SU-DHL-6 (cell line): Measurements from ENCODE around the gene C20orf144.
A peak's percentile ranks its signal among the peaks of the same experiment; 100 is the strongest.

Experiments
- H2AFZ ChIP-seq: fragments of 200-600 bp; sonication (generic); 2 replicates; pipeline ENCODE4 v1.6.1; 2014; ENCODE audit warnings: low read depth, mild to moderate bottlenecking, moderate library complexity, mixed read lengths, antibody characterized with exemption, low read length; ENCODE audit not compliant: severe bottlenecking
- H3F3A ChIP-seq: fragments of 200-600 bp; shearing (Covaris generic); 2 replicates; pipeline ENCODE4 v1.6.0; 2016; ENCODE audit warnings: antibody characterized with exemption, mild to moderate bottlenecking; ENCODE audit not compliant: insufficient read depth
- H3K27ac ChIP-seq: fragments of 200-600 bp; sonication (generic); 2 replicates; pipeline ENCODE4 v1.5.1; 2016; ENCODE audit warnings: low read depth, mild to moderate bottlenecking, low read length, moderate library complexity, mixed read lengths
- H3K27me3 ChIP-seq: fragments of 200-600 bp; sonication (generic), shearing (Covaris generic); 2 replicates; pipeline ENCODE4 v1.6.0; 2014; ENCODE audit warnings: mild to moderate bottlenecking, low read length
- H3K36me3 ChIP-seq: fragments of 200-600 bp; sonication (generic); 2 replicates; pipeline ENCODE4 v1.6.1; 2014; ENCODE audit warnings: mild to moderate bottlenecking, low read length, mixed read lengths
- H3K4me2 ChIP-seq: fragments of 300-600, 200-600 bp; shearing (Covaris generic), sonication (generic); 2 replicates; pipeline ENCODE4 v1.6.0; 2014; ENCODE audit warnings: low read length, low read depth, mild to moderate bottlenecking; ENCODE audit not compliant: poor library complexity, severe bottlenecking
- H3K4me3 ChIP-seq: fragments of 200-600 bp; sonication (generic); 2 replicates; pipeline ENCODE4 v1.5.1; 2014; ENCODE audit warnings: antibody characterized with exemption, low read length, mild to moderate bottlenecking, mixed read lengths; ENCODE audit not compliant: insufficient read depth, poor library complexity, severe bottlenecking
- H3K79me2 ChIP-seq: fragments of 200-600 bp; sonication (generic); 2 replicates; pipeline ENCODE4 v1.6.1; 2014; ENCODE audit warnings: mild to moderate bottlenecking, low read length, moderate library complexity; ENCODE audit not compliant: insufficient read depth
- H3K9ac ChIP-seq: fragments of 200-600 bp; sonication (generic); 2 replicates; pipeline ENCODE4 v1.7.0; 2014; ENCODE audit warnings: mild to moderate bottlenecking, low read length
- H3K9me2 ChIP-seq: fragments of 200-600 bp; sonication (generic); replicated peaks from 2 replicates; pipeline ENCODE4 v1.6.1; 2014; ENCODE audit warnings: low read length; ENCODE audit not compliant: insufficient read depth
- H3K9me3 ChIP-seq: fragments of 200-600 bp; sonication (generic); 2 replicates; pipeline ENCODE4 v1.6.1; 2014; ENCODE audit warnings: low read length, mixed read lengths; ENCODE audit not compliant: insufficient read depth
- H4K20me1 ChIP-seq: fragments of 200-600 bp; sonication (generic); 2 replicates; pipeline ENCODE4 v1.6.1; 2014; ENCODE audit warnings: low read depth, mild to moderate bottlenecking, antibody characterized with exemption, low read length, moderate library complexity, mixed read lengths
- CTCF ChIP-seq: fragments of 200-600 bp; sonication (generic); IDR thresholded peaks from one replicate; pipeline ENCODE4 v1.5.1; 2017; ENCODE audit warnings: antibody characterized with exemption, mild to moderate bottlenecking, low read length, moderate library complexity; ENCODE audit not compliant: insufficient read depth, poor library complexity, severe bottlenecking
- EZH2phosphoT487 ChIP-seq: fragments of 200-600 bp; sonication (generic), shearing (Covaris generic); conservative IDR thresholded peaks from 2 replicates; pipeline ENCODE4 v1.6.1; 2018; ENCODE audit warnings: mild to moderate bottlenecking, antibody characterized with exemption, low read length, moderate library complexity, mixed read lengths

The C20orf144 gene

GRCh38 chr20:33664762-33665144 is 2.6 kb downstream of the C20orf144 start:
- H3K36me3 ChIP-seq, result 0 out of 2 replicates have a peak, but pooled peaks cover 3% of the 10 kb centered on the region
- H2AFZ ChIP-seq, result no peak overlapping the region
- H4K20me1 ChIP-seq, result no peaks in the 10 kb centered on the region
- no peaks in the 10 kb centered on the region for H3K27me3 ChIP-seq
- H3K9ac ChIP-seq, result peak overlapping the region; percentile 86
- H3K9me3 ChIP-seq, result no peaks in the 10 kb centered on the region
- TF ChIP-seq EZH2phosphoT487 (no peak), CTCF (no peak)
- peak overlapping the region; percentile 90 for H3K4me2 ChIP-seq
- H3K9me2 ChIP-seq, result no peaks in the 10 kb centered on the region
- peak overlapping the region; percentile 75 for H3K27ac ChIP-seq
- H3K4me3 ChIP-seq, result no peak overlapping the region
- peaks cover 34% of the 10 kb centered on the region for H3F3A ChIP-seq
- peaks cover 17% of the 10 kb centered on the region; the same call in 1 of the 2 replicates for H3K79me2 ChIP-seq

GRCh38 chr20:33666293-33667244 is 4.4 kb downstream of the C20orf144 start, which contains the start of gene ACTL10:
Gene ACTL10 (plus strand): TSS chr20:33666943. CDS start chr20:33667498, 555 bp downstream.
- Histone ChIP-seq H3K9me2 (no peaks in the 10 kb centered on the region), H3K4me3 (peak within 1 kb of the TSS; percentile 49), H3K79me2 (peaks cover 22% of the 10 kb centered on the region; the same call in 1 of the 2 replicates), H3K36me3 (0 out of 2 replicates have a peak, but pooled peaks cover 3% of the 10 kb centered on the region), H3K9ac (peak within 1 kb of the TSS; percentile 86), H3K27me3 (no peaks in the 10 kb centered on the region), H3K4me2 (peak within 1 kb of the TSS; percentile 68), H3F3A (peaks cover 38% of the 10 kb centered on the region), H3K27ac (peak within 1 kb of the TSS; percentile 78), H3K9me3 (no peaks in the 10 kb centered on the region), H4K20me1 (no peaks in the 10 kb centered on the region), H2AFZ (peak within 1 kb of the TSS; percentile 4)
- TF ChIP-seq CTCF (no peak), EZH2phosphoT487 (no peak)

- no peaks in the 10 kb centered on the region for H4K20me1 ChIP-seq
- peak overlapping the region; percentile 4 for H2AFZ ChIP-seq
- peak overlapping the region; percentile 78 for H3K27ac ChIP-seq
- H3F3A ChIP-seq, result peaks cover 38% of the 10 kb centered on the region
- H3K9ac ChIP-seq, result peak overlapping the region; percentile 86
- H3K4me3 ChIP-seq, result peak overlapping the region; percentile 49
- no peaks in the 10 kb centered on the region for H3K27me3 ChIP-seq
- H3K4me2 ChIP-seq, result peak overlapping the region; percentile 68
- H3K9me2 ChIP-seq, result no peaks in the 10 kb centered on the region
- TF ChIP-seq CTCF (no peak), EZH2phosphoT487 (no peak)
- H3K36me3 ChIP-seq, result 0 out of 2 replicates have a peak, but pooled peaks cover 3% of the 10 kb centered on the region
- H3K9me3 ChIP-seq, result no peaks in the 10 kb centered on the region
- peaks cover 28% of the 10 kb centered on the region; the same call in 1 of the 2 replicates for H3K79me2 ChIP-seq
Observed at GRCh38 chr20:33667245-33667675, 5.1 kb downstream of the C20orf144 start.
